ENCODE results near the gene FAM133A.

Gene FAM133A

GRCh38 chrX:93673869-93674271 is at the start of gene FAM133A:
Gene FAM133A, plus strand, starts transcription at chrX:93674206. Its CDS starts 35,214 bp downstream, at chrX:93709420.
- no peak for DNase-seq (ENCODE audit: low spot score)
- TF ChIP-seq, protein P1, sequence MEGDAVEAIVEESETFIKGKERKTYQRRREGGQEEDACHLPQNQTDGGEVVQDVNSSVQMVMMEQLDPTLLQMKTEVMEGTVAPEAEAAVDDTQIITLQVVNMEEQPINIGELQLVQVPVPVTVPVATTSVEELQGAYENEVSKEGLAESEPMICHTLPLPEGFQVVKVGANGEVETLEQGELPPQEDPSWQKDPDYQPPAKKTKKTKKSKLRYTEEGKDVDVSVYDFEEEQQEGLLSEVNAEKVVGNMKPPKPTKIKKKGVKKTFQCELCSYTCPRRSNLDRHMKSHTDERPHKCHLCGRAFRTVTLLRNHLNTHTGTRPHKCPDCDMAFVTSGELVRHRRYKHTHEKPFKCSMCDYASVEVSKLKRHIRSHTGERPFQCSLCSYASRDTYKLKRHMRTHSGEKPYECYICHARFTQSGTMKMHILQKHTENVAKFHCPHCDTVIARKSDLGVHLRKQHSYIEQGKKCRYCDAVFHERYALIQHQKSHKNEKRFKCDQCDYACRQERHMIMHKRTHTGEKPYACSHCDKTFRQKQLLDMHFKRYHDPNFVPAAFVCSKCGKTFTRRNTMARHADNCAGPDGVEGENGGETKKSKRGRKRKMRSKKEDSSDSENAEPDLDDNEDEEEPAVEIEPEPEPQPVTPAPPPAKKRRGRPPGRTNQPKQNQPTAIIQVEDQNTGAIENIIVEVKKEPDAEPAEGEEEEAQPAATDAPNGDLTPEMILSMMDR (IDR thresholded peaks at IDR 0.05; ENCODE audit: extremely low read depth, insufficient read depth, missing control alignments), result no peak
- in situ Hi-C loops (cut with MboI; ENCODE audit: low pct_unique_long_range_greater_than_20kb, low sequenced_read_pairs, unreplicated experiment), result no loop called here

DNA sequence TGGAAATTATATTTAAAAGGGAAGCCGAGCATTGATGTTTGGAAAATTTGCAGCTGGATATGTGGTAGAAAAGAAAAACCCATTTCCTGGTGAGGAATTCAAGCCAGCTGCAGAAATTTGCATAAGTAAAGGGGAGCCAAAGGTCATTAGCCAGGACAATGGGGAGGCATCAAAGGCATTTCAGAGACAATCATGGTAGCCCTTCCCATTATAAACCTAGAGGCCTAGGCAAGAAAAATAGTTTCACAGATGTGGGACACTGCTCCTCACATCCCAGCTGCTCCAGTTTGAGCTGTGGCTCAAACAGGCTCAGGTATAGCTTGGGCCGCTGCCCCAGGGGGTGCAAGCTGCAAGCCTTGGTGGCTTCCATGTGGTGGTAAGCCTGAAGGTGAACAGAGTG is 36.4 kb upstream of the FAM133A start:
- TF ChIP-seq, protein P1 (IDR thresholded peaks at IDR 0.05; ENCODE audit: extremely low read depth, insufficient read depth, missing control alignments), result no peak
- DNase-seq (ENCODE audit: low spot score), result no peak
- in situ Hi-C loops (cut with MboI; ENCODE audit: low pct_unique_long_range_greater_than_20kb, low sequenced_read_pairs, unreplicated experiment), result no loop called here

- in situ Hi-C loops (cut with MboI; ENCODE audit: low pct_unique_long_range_greater_than_20kb, low sequenced_read_pairs, unreplicated experiment), result no loop called here
- no peak for DNase-seq (ENCODE audit: low spot score)
- TF ChIP-seq, protein P1 (IDR thresholded peaks at IDR 0.05; ENCODE audit: extremely low read depth, insufficient read depth, missing control alignments), result no peak
Measured at GRCh38 chrX:93649381-93649780, 24.6 kb upstream of the FAM133A start.

GRCh38 chrX:93660575-93660974 is 13.4 kb upstream of the FAM133A start:
- TF ChIP-seq, protein P1 (IDR thresholded peaks at IDR 0.05; ENCODE audit: extremely low read depth, insufficient read depth, missing control alignments), result no peak
- in situ Hi-C loops (cut with MboI; ENCODE audit: low pct_unique_long_range_greater_than_20kb, low sequenced_read_pairs, unreplicated experiment), result no loop called here

DNA sequence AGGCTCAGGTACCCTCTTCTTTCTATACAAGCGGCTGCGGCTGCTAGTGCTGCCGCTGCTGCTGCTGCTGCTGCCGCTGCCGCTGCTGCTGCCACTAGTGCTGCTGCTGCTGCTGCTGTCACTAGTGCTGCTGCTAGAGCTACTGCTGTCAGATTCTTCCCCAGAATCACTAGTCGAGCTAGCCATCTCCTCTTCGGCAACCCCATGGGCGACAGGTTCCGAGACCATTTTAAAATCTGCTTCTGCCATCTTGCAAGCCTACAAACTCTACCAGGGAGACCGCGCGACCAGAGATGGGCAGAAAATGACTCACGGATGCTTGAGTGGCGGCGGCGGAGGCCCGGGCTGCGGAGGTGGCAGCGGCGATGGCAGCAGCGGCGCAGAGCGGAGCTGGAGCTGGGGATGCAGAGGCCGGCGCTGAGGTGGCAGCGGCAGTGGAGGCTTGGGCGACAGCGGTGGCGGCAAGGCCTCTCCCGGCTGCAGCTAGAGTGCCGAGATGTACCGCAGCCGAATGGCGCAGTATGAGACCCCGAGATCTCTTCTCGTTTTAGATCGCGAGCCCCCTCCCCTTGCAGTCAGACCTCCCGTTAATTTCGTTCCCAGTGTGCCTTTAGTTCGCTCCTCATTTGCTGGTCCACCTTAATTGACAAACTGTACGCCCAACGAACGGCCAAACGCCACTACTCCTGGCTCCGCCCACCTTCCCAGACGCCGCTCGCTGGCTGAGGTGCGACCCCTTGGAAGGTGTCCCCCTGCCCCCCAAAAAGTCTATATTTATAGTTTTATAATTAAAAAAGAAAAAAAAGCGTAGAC is 744 bp upstream of the FAM133A start, which contains the start of gene NAP1L3:
Gene NAP1L3 (minus strand): TSS at position 523 of the 813 bp plus-strand sequence. CDS start 274 bp downstream, at position 249.
- TF ChIP-seq, protein P1 (IDR thresholded peaks at IDR 0.05; ENCODE audit: extremely low read depth, insufficient read depth, missing control alignments), result no peak
- peak; percentile 51 for DNase-seq (ENCODE audit: low spot score)
- in situ Hi-C loops (cut with MboI; ENCODE audit: low pct_unique_long_range_greater_than_20kb, low sequenced_read_pairs, unreplicated experiment), result no loop called here

More at GRCh38 chrX:93660575-93660974, 13.4 kb upstream of the FAM133A start:
- no peak for DNase-seq (ENCODE audit: low spot score)

- TF ChIP-seq, protein P1 (IDR thresholded peaks at IDR 0.05; ENCODE audit: extremely low read depth, insufficient read depth, missing control alignments), result no peak
- no peak for DNase-seq (ENCODE audit: low spot score)
- in situ Hi-C loops (cut with MboI; ENCODE audit: low pct_unique_long_range_greater_than_20kb, low sequenced_read_pairs, unreplicated experiment), result no loop called here
Measured at GRCh38 chrX:93695981-93696380, 22.0 kb downstream of the FAM133A start.
